Naive thymus-derived CD4-positive, alpha-beta T cell (primary cell): Measurements from ENCODE around the gene ZNF454. TPM values are rescaled to one million over a fixed set of nuclear protein-coding genes. Genes with fewer than 3 reads are reported as not detected.

Source experiments
- ATAC-seq: fragments of 150-1000 bp; cut with Tn5 transposase; 2 replicates; pipeline ENCODE4 v1.10.0; 2021; ENCODE audit warnings: mild to moderate bottlenecking, moderate library complexity
- CTCF ChIA-PET: fragments of 350-600 bp; sonication (Branson Sonifier 250); formaldehyde crosslinking; loops from one replicate; lab custom pipeline; 2021; ENCODE audit warnings: antibody characterized with exemption; lab: Charles Lee
- POLR2A ChIA-PET: fragments of 350-600 bp; sonication (Branson Sonifier 250); formaldehyde crosslinking; loops from one replicate; lab custom pipeline; 2021; ENCODE audit warnings: antibody characterized with exemption, inconsistent platforms; lab: Charles Lee
- DNase-seq, 9 donors: peaks; one replicate each; pipeline versions ENCODE4 v3.0.0 to v3.0.0-alpha.2; 2020 to 2022; ENCODE audit warnings: mixed read lengths in 1 of 9
- H3K27ac ChIP-seq: one replicate; pipeline ENCODE4 v1.7.0; 2013; ENCODE audit warnings: mild to moderate bottlenecking, low read depth, low read length, moderate library complexity
- H3K27me3 ChIP-seq, 2 donors: one replicate each; pipeline ENCODE4 v1.7.0; 2013; ENCODE audit warnings: low read length in 2 of 2, mild to moderate bottlenecking in 2 of 2, moderate library complexity in 2 of 2; ENCODE audit not compliant: control insufficient read depth in 2 of 2, insufficient read depth in 2 of 2
- H3K36me3 ChIP-seq, 3 experiments: 1 replicate in 2 of 3; 2 replicates in 1 of 3; pipeline ENCODE4 v1.7.0; 2013; ENCODE audit warnings: low read length in 3 of 3, mild to moderate bottlenecking in 3 of 3, moderate library complexity in 1 of 3; ENCODE audit not compliant: insufficient read depth in 3 of 3, control insufficient read depth in 2 of 3
- H3K4me1 ChIP-seq, 2 donors: one replicate each; pipeline ENCODE4 v1.7.0; 2013; ENCODE audit warnings: low read length in 2 of 2, mild to moderate bottlenecking in 2 of 2, moderate library complexity in 1 of 2; ENCODE audit not compliant: control insufficient read depth in 2 of 2, insufficient read depth in 2 of 2
- H3K4me3 ChIP-seq: 2 replicates; pipeline ENCODE4 v1.7.0; 2013; ENCODE audit warnings: mild to moderate bottlenecking, low read length
- H3K9me3 ChIP-seq, 3 experiments: 1 replicate in 2 of 3; 2 replicates in 1 of 3; pipeline ENCODE4 v1.7.0; 2013; ENCODE audit warnings: low read length in 3 of 3; ENCODE audit not compliant: control insufficient read depth in 2 of 3
- H3K27ac Mint-ChIP-seq, 9 donors: one replicate each; pipeline ENCODE4 v1.8.0; 2020 to 2022; ENCODE audit warnings: mixed read lengths in 9 of 9, mild to moderate bottlenecking in 8 of 9, moderate library complexity in 5 of 9, inconsistent platforms in 2 of 9
- H3K27me3 Mint-ChIP-seq, 5 donors: one replicate each; pipeline ENCODE4 v1.8.0; 2021 to 2022; ENCODE audit warnings: mixed read lengths in 5 of 5, mild to moderate bottlenecking in 1 of 5
- H3K36me3 Mint-ChIP-seq, 5 donors: one replicate each; pipeline ENCODE4 v1.8.0; 2020 to 2022; ENCODE audit warnings: mixed read lengths in 5 of 5, mild to moderate bottlenecking in 3 of 5, inconsistent platforms in 1 of 5
- H3K4me1 Mint-ChIP-seq, 7 donors: one replicate each; pipeline ENCODE4 v1.8.0; 2020 to 2022; ENCODE audit warnings: mixed read lengths in 7 of 7, mild to moderate bottlenecking in 3 of 7, inconsistent platforms in 1 of 7
- H3K4me3 Mint-ChIP-seq, 10 donors: one replicate each; pipeline ENCODE4 v1.8.0; 2020 to 2022; ENCODE audit warnings: mild to moderate bottlenecking in 10 of 10, mixed read lengths in 10 of 10, moderate library complexity in 6 of 10, inconsistent platforms in 2 of 10
- H3K9me3 Mint-ChIP-seq, 11 donors: one replicate each; pipeline ENCODE4 v1.8.0; 2020 to 2022; ENCODE audit warnings: mixed read lengths in 11 of 11, mild to moderate bottlenecking in 4 of 11, inconsistent platforms in 1 of 11, moderate library complexity in 1 of 11
- intact Hi-C, 2 donors: fragments of 100-400 bp; cut with micrococcal nuclease; formaldehyde crosslinking; loops; one replicate each; pipeline ENCODE4 v1.15.1; 2023
- polyA plus RNA-seq, 2 donors: library from polyadenylated mRNA; unstranded; fragments of 300-500 nt; fragmentation: Illumina TruSeq; gene quantifications; one replicate each; pipeline ENCODE4 v1.2.3, GENCODE V29; 2021
- total RNA-seq, 6 experiments: library from RNA in 5 of 6; stranded (reverse) in 5 of 6; gene quantifications; 1 replicate in 5 of 6; 2 replicates in 1 of 6; pipeline ENCODE4 v1.2.3 and lab custom pipeline; 2021 to 2026

The ZNF454 gene
- total and polyA plus RNA-seq, 7 experiments from 2014 or later, result 0.32 to 0.35 TPM; not detected in 5

- H3K4me1 ChIP-seq, result no peaks in the 10 kb centered on the region
- intact Hi-C loops, result no loop called here
- H3K27ac ChIP-seq, result no peak overlapping the region
- ATAC-seq (no peak), DNase-seq (no peak)
- Mint-ChIP-seq H3K9me3 (peaks cover 34 to 97% (median 81%) of the 10 kb centered on the region in 11 donors), H3K27ac (no peak overlapping the region), H3K4me1 (no peaks in the 10 kb centered on the region), H3K36me3 (peaks cover 11 to 53% (median 21%) of the 10 kb centered on the region in 5 donors), H3K4me3 (peak overlapping the region in 1 of 10 donors; percentile 20), H3K27me3 (peaks cover 3 to 50% (median 34%) of the 10 kb centered on the region in 5 donors)
- CTCF ChIA-PET, result no interaction called here
- H3K27me3 ChIP-seq, result peaks cover 0 to 3% of the 10 kb centered on the region in 2 donors
- no peak overlapping the region for H3K4me3 ChIP-seq
- peaks cover 0 to 88% (median 10%) of the 10 kb centered on the region in 3 experiments for H3K9me3 ChIP-seq
- peaks cover 0 to 5% (median 0%) of the 10 kb centered on the region in 3 experiments for H3K36me3 ChIP-seq
- POLR2A ChIA-PET, result no interaction called here
Measured at GRCh38 chr5:178941361-178941760, 363 bp downstream of the ZNF454 start.

- Histone ChIP-seq H3K4me3 (no peak overlapping the region), H3K27me3 (no peaks in the 10 kb centered on the region), H3K36me3 (no peaks in the 10 kb centered on the region), H3K27ac (no peak overlapping the region), H3K9me3 (peaks cover 0 to 76% (median 0%) of the 10 kb centered on the region in 3 experiments), H3K4me1 (no peaks in the 10 kb centered on the region)
- H3K27me3 Mint-ChIP-seq, result peaks cover 0 to 15% (median 5%) of the 10 kb centered on the region in 5 donors
- no peak overlapping the region for H3K27ac Mint-ChIP-seq
- H3K4me1 Mint-ChIP-seq, result no peaks in the 10 kb centered on the region
- peaks cover 9 to 58% (median 31%) of the 10 kb centered on the region in 5 donors for H3K36me3 Mint-ChIP-seq
- DNase-seq, result no peak
- intact Hi-C loops, result no loop called here
- ATAC-seq, result no peak
- peaks cover 26 to 95% (median 78%) of the 10 kb centered on the region in 11 donors for H3K9me3 Mint-ChIP-seq
- CTCF ChIA-PET, result no interaction called here
- POLR2A ChIA-PET, result no interaction called here
- H3K4me3 Mint-ChIP-seq, result no peak overlapping the region
Measured at GRCh38 chr5:178965465-178966055, 24.6 kb downstream of the ZNF454 start.

GRCh38 chr5:178981381-178981780 lies 40.4 kb downstream of the ZNF454 start:
- Histone ChIP-seq H3K27me3 (peaks cover 0 to 4% of the 10 kb centered on the region in 2 donors), H3K36me3 (no peaks in the 10 kb centered on the region), H3K9me3 (peaks cover 0 to 39% (median 0%) of the 10 kb centered on the region in 3 experiments), H3K4me3 (no peak overlapping the region), H3K27ac (no peak overlapping the region), H3K4me1 (no peaks in the 10 kb centered on the region)
- peaks cover 18 to 84% (median 36%) of the 10 kb centered on the region in 11 donors for H3K9me3 Mint-ChIP-seq
- H3K27ac Mint-ChIP-seq, result no peak overlapping the region
- peaks cover 0 to 22% (median 4%) of the 10 kb centered on the region in 5 donors for H3K36me3 Mint-ChIP-seq
- CTCF ChIA-PET, result no interaction called here
- no peak overlapping the region for H3K4me3 Mint-ChIP-seq
- no peak for DNase-seq
- H3K27me3 Mint-ChIP-seq, result peaks cover 0 to 20% (median 0%) of the 10 kb centered on the region in 5 donors
- H3K4me1 Mint-ChIP-seq, result no peaks in the 10 kb centered on the region
- ATAC-seq, result no peak
- POLR2A ChIA-PET, result no interaction called here
- intact Hi-C loops, result no loop called here

GRCh38 chr5:178982941-178983340 lies 41.9 kb downstream of the ZNF454 start:
- ChIA-PET POLR2A (no interaction called here), CTCF (no interaction called here)
- Mint-ChIP-seq H3K9me3 (peaks cover 16 to 81% (median 32%) of the 10 kb centered on the region in 11 donors), H3K4me1 (no peaks in the 10 kb centered on the region), H3K36me3 (peaks cover 0 to 18% (median 4%) of the 10 kb centered on the region in 5 donors), H3K27me3 (peaks cover 0 to 20% (median 0%) of the 10 kb centered on the region in 5 donors), H3K4me3 (no peak overlapping the region), H3K27ac (no peak overlapping the region)
- no peaks in the 10 kb centered on the region for H3K4me1 ChIP-seq
- intact Hi-C loops, result no loop called here
- H3K27me3 ChIP-seq, result peaks cover 0 to 4% of the 10 kb centered on the region in 2 donors
- H3K9me3 ChIP-seq, result peaks cover 0 to 44% (median 0%) of the 10 kb centered on the region in 3 experiments
- H3K4me3 ChIP-seq, result no peak overlapping the region
- ATAC-seq (no peak), DNase-seq (no peak)
- H3K27ac ChIP-seq, result no peak overlapping the region
- H3K36me3 ChIP-seq, result no peaks in the 10 kb centered on the region

DNA sequence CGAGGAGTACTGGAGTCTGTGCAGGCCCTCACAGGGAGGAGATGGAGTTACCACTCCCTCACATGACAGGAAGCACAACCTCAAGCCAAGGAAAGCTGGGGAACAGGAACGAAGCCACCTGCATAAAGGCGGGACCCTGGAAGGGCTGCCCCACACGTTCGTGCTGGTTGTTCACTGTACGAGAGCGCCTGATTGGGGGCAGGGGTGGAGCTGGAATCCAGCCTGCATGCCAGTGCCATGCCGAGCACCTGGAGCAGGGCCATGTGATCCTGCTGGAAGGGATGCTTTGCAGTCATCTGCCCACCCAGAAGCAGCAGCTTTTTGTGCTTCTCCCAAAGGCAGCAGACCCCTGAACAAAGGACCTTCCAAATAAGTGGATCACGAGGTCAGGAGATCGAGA lies 42.7 kb downstream of the ZNF454 start:
- H3K36me3 ChIP-seq, result no peaks in the 10 kb centered on the region
- POLR2A ChIA-PET, result no interaction called here
- Mint-ChIP-seq H3K9me3 (peaks cover 11 to 77% (median 32%) of the 10 kb centered on the region in 11 donors), H3K27me3 (peaks cover 0 to 16% (median 0%) of the 10 kb centered on the region in 5 donors), H3K4me3 (no peak overlapping the region), H3K4me1 (no peaks in the 10 kb centered on the region), H3K36me3 (peaks cover 0 to 14% (median 4%) of the 10 kb centered on the region in 5 donors), H3K27ac (no peak overlapping the region)
- ATAC-seq (no peak), DNase-seq (no peak)
- H3K9me3 ChIP-seq, result peaks cover 0 to 46% (median 0%) of the 10 kb centered on the region in 3 experiments
- H3K4me1 ChIP-seq, result no peaks in the 10 kb centered on the region
- intact Hi-C loops, result no loop called here
- no peak overlapping the region for H3K27ac ChIP-seq
- CTCF ChIA-PET, result no interaction called here
- H3K4me3 ChIP-seq, result no peak overlapping the region
- peaks cover 0 to 4% of the 10 kb centered on the region in 2 donors for H3K27me3 ChIP-seq

- ChIA-PET POLR2A (no interaction called here), CTCF (no interaction called here)
- Histone ChIP-seq H3K4me3 (no peak overlapping the region), H3K9me3 (peaks cover 0 to 49% (median 0%) of the 10 kb centered on the region in 3 experiments), H3K27me3 (peaks cover 0 to 4% of the 10 kb centered on the region in 2 donors), H3K4me1 (no peaks in the 10 kb centered on the region), H3K27ac (no peak overlapping the region), H3K36me3 (no peaks in the 10 kb centered on the region)
- no peak for ATAC-seq
- H3K9me3 Mint-ChIP-seq, result peaks cover 7 to 70% (median 29%) of the 10 kb centered on the region in 11 donors
- peaks cover 0 to 12% (median 4%) of the 10 kb centered on the region in 5 donors for H3K36me3 Mint-ChIP-seq
- H3K4me1 Mint-ChIP-seq, result no peaks in the 10 kb centered on the region
- H3K27me3 Mint-ChIP-seq, result peaks cover 0 to 12% (median 0%) of the 10 kb centered on the region in 5 donors
- no peak overlapping the region for H3K4me3 Mint-ChIP-seq
- DNase-seq, result no peak
- no peak overlapping the region for H3K27ac Mint-ChIP-seq
- intact Hi-C loops, result no loop called here
Measured at GRCh38 chr5:178984145-178985072, 43.4 kb downstream of the ZNF454 start.
